ENCODE data around the gene ITGAX.

DNA sequence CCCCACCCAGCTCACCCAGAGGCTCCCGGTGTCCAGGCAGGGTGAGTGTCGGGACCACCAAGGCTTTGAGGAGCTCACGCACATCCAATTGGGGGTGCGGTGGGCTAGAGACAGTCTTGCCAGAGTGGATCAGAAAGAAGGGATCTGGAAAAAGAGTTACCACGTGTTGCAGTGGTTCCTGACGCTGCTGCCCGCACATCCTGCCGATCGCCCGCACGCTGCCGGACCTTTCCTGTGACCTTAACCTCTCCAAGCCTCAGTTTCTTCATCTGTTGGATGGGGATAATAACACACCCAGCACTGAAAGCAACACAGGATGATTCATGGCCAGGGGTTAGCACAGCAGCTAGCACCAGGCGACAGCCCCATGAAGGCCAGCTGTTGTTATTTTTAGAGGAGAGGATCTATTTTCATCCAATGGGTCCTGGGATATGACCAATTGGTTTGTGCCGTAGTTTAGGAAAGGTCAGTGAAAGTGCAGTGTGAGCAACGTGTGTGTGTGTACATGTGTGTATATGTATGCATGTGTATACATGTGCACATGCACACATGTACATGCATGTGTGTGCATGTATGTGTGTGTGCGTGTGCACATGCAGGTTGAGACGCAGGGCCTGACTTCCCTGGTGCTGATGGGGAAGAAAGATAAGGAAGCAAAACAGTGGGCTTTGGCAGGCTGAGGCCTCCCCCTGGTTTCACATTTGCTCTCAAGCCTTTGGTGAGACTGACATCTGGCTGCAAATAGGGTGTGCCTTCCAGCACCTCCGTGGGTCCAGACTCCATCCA lies 2.5 kb downstream of the ITGAX start:
- TF ChIP-seq, protein P1, sequence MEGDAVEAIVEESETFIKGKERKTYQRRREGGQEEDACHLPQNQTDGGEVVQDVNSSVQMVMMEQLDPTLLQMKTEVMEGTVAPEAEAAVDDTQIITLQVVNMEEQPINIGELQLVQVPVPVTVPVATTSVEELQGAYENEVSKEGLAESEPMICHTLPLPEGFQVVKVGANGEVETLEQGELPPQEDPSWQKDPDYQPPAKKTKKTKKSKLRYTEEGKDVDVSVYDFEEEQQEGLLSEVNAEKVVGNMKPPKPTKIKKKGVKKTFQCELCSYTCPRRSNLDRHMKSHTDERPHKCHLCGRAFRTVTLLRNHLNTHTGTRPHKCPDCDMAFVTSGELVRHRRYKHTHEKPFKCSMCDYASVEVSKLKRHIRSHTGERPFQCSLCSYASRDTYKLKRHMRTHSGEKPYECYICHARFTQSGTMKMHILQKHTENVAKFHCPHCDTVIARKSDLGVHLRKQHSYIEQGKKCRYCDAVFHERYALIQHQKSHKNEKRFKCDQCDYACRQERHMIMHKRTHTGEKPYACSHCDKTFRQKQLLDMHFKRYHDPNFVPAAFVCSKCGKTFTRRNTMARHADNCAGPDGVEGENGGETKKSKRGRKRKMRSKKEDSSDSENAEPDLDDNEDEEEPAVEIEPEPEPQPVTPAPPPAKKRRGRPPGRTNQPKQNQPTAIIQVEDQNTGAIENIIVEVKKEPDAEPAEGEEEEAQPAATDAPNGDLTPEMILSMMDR (conservative IDR thresholded peaks at IDR 0.05; ENCODE audit: low read depth, low read length): no peak
- TF ChIP-seq EZH2phosphoT487 (IDR thresholded peaks at IDR 0.05; ENCODE audit: borderline replicate concordance, low read length): no peak
